Epithelial cell of proximal tubule (primary cell): Measurements from ENCODE around the gene PACS2. TPM values are rescaled to one million over a fixed set of nuclear protein-coding genes. Genes with fewer than 3 reads are reported as not detected.

Experiments used
- DNase-seq: peaks from one replicate; pipeline ENCODE4 v3.0.0-alpha.2; 2011; ENCODE audit warnings: low read depth
- H3K4me3 ChIP-seq: 2 replicates; pipeline ENCODE4 v1.5.1; 2011; ENCODE audit warnings: low read depth, mild to moderate bottlenecking, low read length
- CTCF ChIP-seq: conservative IDR thresholded peaks from 2 replicates; pipeline ENCODE4 v1.5.1; 2012; ENCODE audit warnings: low read depth, mild to moderate bottlenecking, low read length
- total RNA-seq: library from RNA; depleted of rRNA; stranded (reverse); fragments of >200 nt; gene quantifications from 2 replicates; pipeline ENCODE4 v1.2.3, GENCODE V29; 2015

PACS2 gene
- total RNA-seq, 1 donor from 2014 or later: 68.7 TPM

- no peak for DNase-seq
- no peak for TF ChIP-seq CTCF
- H3K4me3 ChIP-seq: no peak overlapping the region
Measured at GRCh38 chr14:105376521-105377440, 62.2 kb downstream of the PACS2 start.

- DNase-seq: no peak
- no peak overlapping the region for H3K4me3 ChIP-seq
- TF ChIP-seq CTCF: no peak
Measured at GRCh38 chr14:105377555-105378182, 63.1 kb downstream of the PACS2 start.

GRCh38 chr14:105378199-105378598, 63.7 kb downstream of the PACS2 start:
- no peak for DNase-seq
- no peak for TF ChIP-seq CTCF

GRCh38 chr14:105378873-105379685, 64.5 kb downstream of the PACS2 start:
- TF ChIP-seq CTCF: no peak

More at GRCh38 chr14:105378199-105378598, 63.7 kb downstream of the PACS2 start:
- H3K4me3 ChIP-seq: no peak overlapping the region

GRCh38 chr14:105379946-105380345, 65.4 kb downstream of the PACS2 start:
- DNase-seq: no peak
- no peak overlapping the region for H3K4me3 ChIP-seq
- no peak for TF ChIP-seq CTCF

More at GRCh38 chr14:105378873-105379685, 64.5 kb downstream of the PACS2 start:
- H3K4me3 ChIP-seq: no peak overlapping the region
- DNase-seq: no peak

GRCh38 chr14:105380756-105381155, 66.2 kb downstream of the PACS2 start:
- H3K4me3 ChIP-seq: no peak overlapping the region
- no peak for DNase-seq
- no peak for TF ChIP-seq CTCF
